Heart right ventricle (tissue), 16 donors: ENCODE measurements around the gene LTBP1. TPM values are rescaled to one million over a fixed set of nuclear protein-coding genes. Genes with fewer than 3 reads are reported as not detected.

Experiments
- ATAC-seq, 8 donors: fragments of 200-7000 bp; cut with Tn5 transposase; one replicate each; pipeline ENCODE4 v1.9.1; 2020; ENCODE audit warnings: mild to moderate bottlenecking in 8 of 8, moderate library complexity in 8 of 8, moderate number of reproducible peaks in 1 of 8
- DNase-seq, 2 donors: peaks; one replicate each; pipeline ENCODE4 v3.0.0-alpha.2; 2020
- H3K27ac ChIP-seq, 10 donors: fragments of 200-600 bp; sonication (generic) in 2 of 10; one replicate each; pipeline versions ENCODE4 v1.5.0 to v1.8.0; 2020 to 2022; ENCODE audit warnings: mild to moderate bottlenecking in 3 of 10
- H3K27me3 ChIP-seq, 7 donors: fragments of 200-600 bp; one replicate each; pipeline ENCODE4 v1.8.0; 2021 to 2022; ENCODE audit warnings: mild to moderate bottlenecking in 2 of 7
- H3K36me3 ChIP-seq, 9 donors: fragments of 200-600 bp; sonication (generic) in 1 of 9; one replicate each; pipeline versions ENCODE4 v1.5.0 to v1.8.0; 2020 to 2022; ENCODE audit warnings: mild to moderate bottlenecking in 2 of 9
- H3K4me1 ChIP-seq, 9 donors: fragments of 200-600 bp; sonication (generic) in 1 of 9; one replicate each; pipeline versions ENCODE4 v1.5.0 to v1.8.0; 2020 to 2022; ENCODE audit warnings: mild to moderate bottlenecking in 4 of 9
- H3K4me3 ChIP-seq, 10 donors: fragments of 200-600 bp; sonication (generic) in 2 of 10; one replicate each; pipeline versions ENCODE4 v1.5.0 to v1.8.0; 2020 to 2022; ENCODE audit warnings: mild to moderate bottlenecking in 7 of 10, moderate library complexity in 2 of 10
- H3K9me3 ChIP-seq, 11 donors: fragments of 200-600 bp in 10 of 11; sonication (generic) in 2 of 11; one replicate each; pipeline versions ENCODE4 v1.5.0 to v1.8.0; 2013 to 2022; ENCODE audit warnings: mild to moderate bottlenecking in 2 of 11, control low read depth in 1 of 11, moderate library complexity in 1 of 11
- WGBS, 2 donors: extraction: QIAGEN DNeasy Blood & Tissue Kit; methylation state at CpG; one replicate each; pipeline ENCODE4 v1.1.7; 2013; ENCODE audit warnings: inconsistent platforms in 1 of 2; 5-methylcytosine and 5-hydroxymethylcytosine counted together
- intact Hi-C, 10 donors: fragments of 100-400 bp; cut with DNase I; formaldehyde crosslinking; loops; one replicate each; pipeline versions ENCODE4 v1.11.1 to v1.14.2; 2022
- polyA plus RNA-seq, 2 donors: library from polyadenylated mRNA; stranded (reverse); fragments of 200-250 nt; gene quantifications; one replicate each; pipeline ENCODE4 v1.2.3, GENCODE V29; 2013
- total RNA-seq, 10 donors: library from RNA; stranded (reverse); fragmentation: NEBNext Ultra II Directional in 3 of 10; extraction: Animal tissue kit (Norgen Biotek cat#: 25700) in 3 of 10; gene quantifications; one replicate each; pipeline versions ENCODE4 v1.2.1 to v1.2.4, GENCODE V29; 2021 to 2023
- TF ChIP-seq, protein P1 (sequence below), 9 donors: fragments of 200-600 bp; sonication (generic) in 2 of 9; IDR thresholded peaks; one replicate each; pipeline versions ENCODE4 v1.5.0 to v1.8.0; 2021 to 2022; ENCODE audit warnings: antibody characterized with exemption in 9 of 9, mild to moderate bottlenecking in 5 of 9, moderate library complexity in 1 of 9
- donor health status: Arrhythmogenic right ventricular cardiomyopathy.
- donor health status: ischemic (EF 13 %, LVEDD 7.1; RV severe dilation, severe dysfunction).
- donor health status: healthy with polysubstance abuse.
- donor health status: DM: no; HTN: yes; CAD: no.
- donor health status: DM: no; HTN: no; CAD: no.
- donor health status: ischemic (EF 25% LVEDD 6.9; RV normal size, moderate dysfunction).
- donor health status: ischemic (EF 25% LVEDD 5.7; RV mildly dilated, moderate dysfunction).
- donor health status: healthy.
- donor health status: DM: yes; HTN: yes; CAD: no.
- donor health status: Ischemic cardiomyopathy.
- donor health status: ischemic (EF 35%, LVEDD 5.7; RV mildly dilated, moderate dysfunction).
- donor health status: nonischemic (EF 11% LVEDD 7.7; RV severe dilation, severe dysfunction).
- donor health status: DM: yes; HTN: yes; CAD: no.
- donor health status: PGD.
- donor health status: ischemic (EF 29% LVEDD 5.4; RV normal size, mild dysfunction).
- donor health status: nonischemic (EF 23%, LVEDD 6.1; RV moderate dilation, normal function).

The LTBP1 gene
- total and polyA plus RNA-seq, 12 donors, result 22.4 to 164 (median 84.3) TPM

GRCh38 chr2:33000986-33001385, 54.2 kb downstream of the LTBP1 start:
- TF ChIP-seq, protein P1, sequence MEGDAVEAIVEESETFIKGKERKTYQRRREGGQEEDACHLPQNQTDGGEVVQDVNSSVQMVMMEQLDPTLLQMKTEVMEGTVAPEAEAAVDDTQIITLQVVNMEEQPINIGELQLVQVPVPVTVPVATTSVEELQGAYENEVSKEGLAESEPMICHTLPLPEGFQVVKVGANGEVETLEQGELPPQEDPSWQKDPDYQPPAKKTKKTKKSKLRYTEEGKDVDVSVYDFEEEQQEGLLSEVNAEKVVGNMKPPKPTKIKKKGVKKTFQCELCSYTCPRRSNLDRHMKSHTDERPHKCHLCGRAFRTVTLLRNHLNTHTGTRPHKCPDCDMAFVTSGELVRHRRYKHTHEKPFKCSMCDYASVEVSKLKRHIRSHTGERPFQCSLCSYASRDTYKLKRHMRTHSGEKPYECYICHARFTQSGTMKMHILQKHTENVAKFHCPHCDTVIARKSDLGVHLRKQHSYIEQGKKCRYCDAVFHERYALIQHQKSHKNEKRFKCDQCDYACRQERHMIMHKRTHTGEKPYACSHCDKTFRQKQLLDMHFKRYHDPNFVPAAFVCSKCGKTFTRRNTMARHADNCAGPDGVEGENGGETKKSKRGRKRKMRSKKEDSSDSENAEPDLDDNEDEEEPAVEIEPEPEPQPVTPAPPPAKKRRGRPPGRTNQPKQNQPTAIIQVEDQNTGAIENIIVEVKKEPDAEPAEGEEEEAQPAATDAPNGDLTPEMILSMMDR (IDR thresholded peaks at IDR 0.05), result no peak
- DNase-seq (no peak), ATAC-seq (no peak)
- 59 to 81% methylated on average over 3 of the region's 3 CpGs for WGBS, 2 donors
- Histone ChIP-seq H3K9me3 (peaks cover 0 to 4% (median 0%) of the 10 kb centered on the region in 11 donors), H3K27me3 (no peaks in the 10 kb centered on the region), H3K4me3 (no peak overlapping the region), H3K36me3 (no peaks in the 10 kb centered on the region), H3K27ac (no peak overlapping the region), H3K4me1 (peaks cover 0 to 10% (median 2%) of the 10 kb centered on the region in 9 donors)
- intact Hi-C loops, result no loop called here

GRCh38 chr2:33001823-33002222, 55.1 kb downstream of the LTBP1 start:
- H3K4me1 ChIP-seq, result peaks cover 0 to 14% (median 2%) of the 10 kb centered on the region in 9 donors
- no peak overlapping the region for H3K4me3 ChIP-seq
- DNase-seq (no peak), ATAC-seq (no peak)
- H3K36me3 ChIP-seq, result no peaks in the 10 kb centered on the region
- intact Hi-C loops, result no loop called here
- WGBS, 2 donors, result 84 to 88% methylated on average over 1 of the region's 1 CpG
- no peaks in the 10 kb centered on the region for H3K27me3 ChIP-seq
- no peaks in the 10 kb centered on the region for H3K9me3 ChIP-seq
- H3K27ac ChIP-seq, result no peak overlapping the region
- TF ChIP-seq, protein P1 (IDR thresholded peaks at IDR 0.05), result no peak

DNA sequence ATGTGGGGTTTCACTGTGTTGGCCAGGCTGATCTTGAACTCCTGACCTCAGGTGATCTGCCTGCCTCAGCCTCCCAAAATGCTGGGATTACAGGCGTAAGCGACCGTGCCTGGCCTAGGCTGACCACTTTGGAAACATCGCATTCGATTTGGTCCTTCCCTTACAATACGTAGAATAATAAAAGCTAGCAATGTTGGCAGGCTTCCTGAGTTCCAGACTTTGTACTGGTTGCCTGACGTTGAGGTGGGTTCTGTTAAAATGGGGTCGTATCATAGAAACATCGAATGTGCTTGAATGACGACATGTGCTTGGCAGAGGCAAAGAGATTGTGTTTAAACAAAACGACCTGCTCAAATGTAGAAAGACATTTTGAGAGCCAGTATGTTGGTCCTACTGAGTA, 56.1 kb downstream of the LTBP1 start:
- Histone ChIP-seq H3K9me3 (no peaks in the 10 kb centered on the region), H3K4me3 (no peak overlapping the region), H3K4me1 (peaks cover 0 to 15% (median 3%) of the 10 kb centered on the region in 9 donors), H3K27me3 (no peaks in the 10 kb centered on the region), H3K36me3 (no peaks in the 10 kb centered on the region), H3K27ac (no peak overlapping the region)
- 81 to 84% methylated on average over 11 of the region's 11 CpGs for WGBS, 2 donors
- no peak for DNase-seq
- TF ChIP-seq, protein P1 (IDR thresholded peaks at IDR 0.05), result no peak
- intact Hi-C loops, result no loop called here
- no peak for ATAC-seq

GRCh38 chr2:33005057-33005456, 58.3 kb downstream of the LTBP1 start:
- WGBS, 2 donors, result 77 to 82% methylated on average over 2 of the region's 2 CpGs
- Histone ChIP-seq H3K36me3 (no peaks in the 10 kb centered on the region), H3K9me3 (no peaks in the 10 kb centered on the region), H3K4me3 (no peak overlapping the region), H3K4me1 (peaks cover 0 to 23% (median 9%) of the 10 kb centered on the region in 9 donors), H3K27me3 (no peaks in the 10 kb centered on the region), H3K27ac (no peak overlapping the region)
- no peak for ATAC-seq
- intact Hi-C loops, result loop anchor here in 1 of 10 donors (5.0 kb wide), 1 partner anchor 58 kb away; the partner anchor contains the start of gene LTBP1
- DNase-seq, result no peak
- TF ChIP-seq, protein P1 (IDR thresholded peaks at IDR 0.05), result no peak
